Cardiac fibroblast (primary cell): ENCODE measurements around the gene PDLIM4.
A peak's percentile ranks its signal among the peaks of the same experiment; 100 is the strongest.

Source experiments
- DNase-seq, 2 donors: peaks; one replicate each; pipeline versions ENCODE4 v3.0.0 to v3.0.0-alpha.2; 2010; ENCODE audit warnings: low read depth in 2 of 2
- H3K4me3 ChIP-seq, 2 donors: replicated peaks in 1 of 2; 1 replicate in 1 of 2; 2 replicates in 1 of 2; pipeline ENCODE4 v1.5.1; 2011; ENCODE audit warnings: low read depth in 2 of 2, low read length in 2 of 2, mild to moderate bottlenecking in 2 of 2, moderate library complexity in 1 of 2
- CTCF ChIP-seq: IDR thresholded peaks from one replicate; pipeline ENCODE4 v1.5.1; 2011; ENCODE audit warnings: low read depth, mild to moderate bottlenecking, low read length, inconsistent platforms

Gene PDLIM4

GRCh38 chr5:132256783-132257130 lies 739 bp upstream of the PDLIM4 start:
- TF ChIP-seq CTCF: no peak
- no peak for DNase-seq
- peak overlapping the region in 1 of 2 donors; percentile 78 for H3K4me3 ChIP-seq

- no peak for TF ChIP-seq CTCF
Observed at GRCh38 chr5:132258102-132259068, 889 bp downstream of the PDLIM4 start.

GRCh38 chr5:132259069-132259851 lies 1.8 kb downstream of the PDLIM4 start:
- peak overlapping the region; percentile 66 to 78 for H3K4me3 ChIP-seq
- no peak for TF ChIP-seq CTCF
- peak; percentile 83 to 93 for DNase-seq

More at GRCh38 chr5:132258102-132259068, 889 bp downstream of the PDLIM4 start:
- peak overlapping the region; percentile 66 to 78 for H3K4me3 ChIP-seq
- DNase-seq: peak in 1 of 2 donors; percentile 65

- no peak overlapping the region for H3K4me3 ChIP-seq
- peak in 1 of 2 donors; percentile 49 for DNase-seq
- no peak for TF ChIP-seq CTCF
Observed at GRCh38 chr5:132260051-132260450, 2.6 kb downstream of the PDLIM4 start.

- DNase-seq: peak; percentile 88
- no peak overlapping the region for H3K4me3 ChIP-seq
- no peak for TF ChIP-seq CTCF
Observed at GRCh38 chr5:132260714-132261551, 3.4 kb downstream of the PDLIM4 start.
